ENCODE results near the gene DHRS4.
"Not testable (repeated sequence)": the region's sequence is repeated elsewhere in the genome, so short reads cannot be mapped to it uniquely, and the experiment has no call there.

DHRS4 gene

DNA sequence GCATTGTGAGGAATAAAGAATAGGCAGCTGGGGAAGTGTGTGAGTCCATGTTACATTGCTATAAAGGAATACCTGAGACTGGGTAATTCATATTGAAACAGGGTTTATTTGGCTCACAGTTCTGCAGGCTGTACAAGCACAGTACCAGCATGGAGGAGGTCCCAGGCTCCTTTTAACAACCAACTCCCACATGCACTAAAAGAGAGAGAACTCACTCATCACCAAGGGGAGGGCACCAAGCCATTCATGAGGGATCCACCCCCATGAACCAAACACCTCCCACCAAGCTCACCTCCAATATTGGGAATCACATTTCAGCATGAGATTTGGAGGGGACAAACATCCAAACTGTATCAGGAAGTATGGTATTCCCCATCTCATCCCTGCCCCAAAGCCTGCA is 11.9 kb upstream of the DHRS4 start:
- no peak for DNase-seq

DNA sequence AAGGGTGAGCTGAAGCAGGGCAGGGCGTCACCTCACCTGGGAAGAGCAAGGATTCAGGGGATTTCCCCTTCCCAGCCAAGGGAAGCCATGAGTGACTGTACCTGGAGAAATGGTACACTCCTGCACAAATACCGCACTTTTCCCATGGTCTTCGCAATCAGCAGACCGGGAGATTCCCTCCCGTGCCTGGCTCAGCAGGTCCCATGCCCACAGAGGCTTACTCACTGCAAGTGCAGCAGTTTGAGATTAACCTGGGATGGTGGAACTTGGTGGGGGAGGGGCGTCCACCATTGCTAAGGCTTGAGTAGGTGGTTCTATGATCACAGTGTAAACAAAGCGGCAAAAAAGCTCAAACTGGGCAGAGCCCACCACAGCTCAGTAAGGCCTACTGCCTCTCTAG is 11.0 kb upstream of the DHRS4 start:
- DNase-seq, result no peak

DNA sequence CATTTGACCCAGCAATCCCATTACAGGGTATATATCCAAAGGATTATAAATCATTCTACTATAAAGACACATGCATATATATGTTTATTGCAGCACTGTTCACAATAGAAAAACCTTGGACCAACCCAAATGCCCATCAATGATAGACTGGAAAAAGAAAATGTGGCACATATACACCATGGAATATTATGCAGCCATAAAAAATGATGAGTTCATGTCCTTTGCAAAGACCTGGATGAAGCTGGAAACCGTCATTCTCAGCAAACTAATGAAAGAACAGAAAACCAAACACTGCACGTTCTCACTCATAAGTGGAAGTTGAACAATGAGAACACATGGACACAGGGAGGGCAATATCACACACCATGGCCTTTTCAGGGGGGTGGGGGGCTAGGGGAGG is 4.5 kb upstream of the DHRS4 start:
- DNase-seq, result not testable (repeated sequence)

DNA sequence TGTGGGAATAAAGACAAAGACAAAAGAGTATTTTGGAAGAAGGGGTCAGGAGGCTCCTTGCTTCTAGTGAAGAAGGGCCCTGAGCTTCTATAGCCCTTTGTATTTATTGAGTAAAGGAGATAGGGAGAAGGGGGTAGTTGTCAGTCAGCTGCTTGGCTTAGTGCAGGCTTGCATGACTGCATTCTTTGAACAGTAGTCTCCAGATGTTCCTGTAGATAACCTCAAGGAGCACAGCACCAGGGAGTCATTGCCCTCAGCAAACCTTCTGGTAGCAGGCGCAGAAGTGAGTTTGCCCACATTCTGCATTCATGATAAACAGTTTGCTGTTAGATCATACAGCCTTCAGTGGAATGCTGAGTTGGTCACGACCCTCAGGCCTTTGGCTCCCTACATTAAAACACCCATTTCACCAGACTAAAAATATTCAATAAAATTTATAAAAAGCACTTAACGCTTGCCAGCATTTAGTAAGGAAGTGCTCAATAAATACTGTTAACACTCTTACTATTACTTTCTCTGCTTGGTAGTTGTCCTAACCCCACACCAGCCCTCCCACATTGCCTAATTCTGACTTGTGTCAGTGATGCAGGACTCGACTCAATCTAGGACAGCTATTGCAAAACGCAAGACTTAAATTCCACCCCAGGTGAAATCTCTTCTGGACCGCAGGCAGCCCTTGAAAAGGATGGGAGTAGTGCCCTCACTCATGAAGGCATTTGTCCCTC is 3.0 kb upstream of the DHRS4 start:
- DNase-seq, result no peak

DNA sequence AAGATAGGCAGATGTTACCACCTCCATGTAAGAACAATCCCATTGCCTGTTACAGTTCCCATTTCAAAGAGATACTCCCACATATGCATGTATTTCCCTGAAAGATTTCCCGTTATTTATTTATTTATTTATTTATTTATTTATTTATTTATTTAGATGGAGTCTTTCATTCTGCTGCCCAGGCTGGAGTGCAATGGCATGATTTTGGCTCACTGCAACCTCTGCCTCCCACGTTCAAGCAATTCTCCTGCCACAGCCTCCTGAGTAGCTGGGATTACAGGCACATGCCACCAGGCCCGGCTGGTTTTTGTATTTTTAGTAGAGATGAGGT is 2.5 kb upstream of the DHRS4 start:
- not testable (repeated sequence) for DNase-seq

DNA sequence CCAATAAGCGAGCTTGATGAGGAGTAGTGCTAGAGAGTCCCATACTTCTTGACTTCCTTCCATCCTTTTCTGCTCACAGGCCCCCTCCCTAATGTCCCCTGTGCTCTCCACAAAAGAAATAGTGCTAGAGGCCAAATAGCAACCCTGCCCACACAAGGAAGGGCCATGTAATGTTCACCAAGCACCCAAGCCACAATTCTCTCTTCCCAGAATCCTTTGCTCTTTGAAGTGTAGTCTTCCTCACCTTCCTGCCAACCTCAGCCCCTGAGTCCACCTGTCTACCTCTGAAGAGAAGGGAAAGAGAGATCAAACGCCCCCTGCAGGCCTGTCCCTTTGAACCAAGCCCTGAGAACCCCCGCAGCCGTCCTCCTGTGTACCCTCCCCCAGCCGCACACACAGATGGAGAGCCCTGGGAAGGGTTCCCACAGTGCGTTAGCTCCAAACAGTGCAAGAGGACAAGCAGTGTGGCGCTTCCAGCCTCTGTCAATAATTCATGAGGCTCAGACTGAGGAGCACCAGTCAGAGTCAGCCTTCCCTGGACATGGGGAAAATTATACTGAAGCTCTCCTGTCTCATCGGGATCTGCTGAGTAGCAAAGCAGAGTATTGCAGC is 1.9 kb upstream of the DHRS4 start:
- DNase-seq, result peak; percentile 54

DNA sequence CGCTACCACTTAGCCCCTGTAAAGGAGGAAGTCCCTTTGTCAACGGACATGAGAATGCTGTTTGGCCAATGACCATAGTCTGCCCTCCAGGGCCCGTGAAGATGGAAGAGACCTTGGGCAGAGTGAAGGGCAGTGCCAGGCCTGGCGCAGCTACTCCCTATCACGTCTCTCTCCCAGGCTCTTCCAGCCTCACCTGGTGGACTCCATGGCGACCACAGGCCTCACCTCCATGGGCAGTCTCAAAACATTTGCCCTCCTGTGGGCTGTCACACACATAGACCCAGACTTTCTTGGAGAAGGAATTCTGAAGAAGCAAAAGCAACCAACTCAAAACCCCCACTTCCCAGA is 480 bp upstream of the DHRS4 start:
- not testable (repeated sequence) for DNase-seq

DNA sequence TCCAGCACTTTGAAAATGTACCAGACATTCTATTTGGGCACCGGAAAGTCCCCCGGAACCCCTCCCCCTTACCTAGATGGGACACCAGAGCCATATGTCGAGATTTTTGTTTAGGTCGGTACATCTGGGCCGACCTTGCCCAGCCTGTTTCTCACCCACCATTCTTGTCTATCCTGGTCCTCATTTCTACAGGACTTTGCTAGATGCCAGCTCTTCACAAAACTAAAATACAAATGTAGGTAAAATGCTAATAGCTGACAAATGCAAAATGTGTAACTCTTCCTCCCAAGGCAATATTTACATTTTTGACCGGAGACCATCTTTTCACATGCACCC is 677 bp downstream of the DHRS4 start:
- not testable (repeated sequence) for DNase-seq

DNA sequence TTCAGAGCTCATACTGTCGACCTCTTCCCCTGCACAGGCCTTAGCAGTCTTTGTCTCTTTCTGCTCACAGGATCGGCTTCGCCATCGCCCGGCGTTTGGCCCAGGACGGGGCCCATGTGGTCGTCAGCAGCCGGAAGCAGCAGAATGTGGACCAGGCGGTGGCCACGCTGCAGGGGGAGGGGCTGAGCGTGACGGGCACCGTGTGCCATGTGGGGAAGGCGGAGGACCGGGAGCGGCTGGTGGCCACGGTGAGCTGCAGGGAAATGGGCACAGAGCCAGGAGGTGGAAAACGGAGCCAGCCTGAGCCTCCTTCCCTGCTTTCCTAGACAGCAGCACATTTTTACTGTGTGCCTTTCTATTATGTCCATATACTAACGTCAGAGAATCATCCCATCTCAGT is 1.4 kb downstream of the DHRS4 start:
- DNase-seq, result not testable (repeated sequence)

DNA sequence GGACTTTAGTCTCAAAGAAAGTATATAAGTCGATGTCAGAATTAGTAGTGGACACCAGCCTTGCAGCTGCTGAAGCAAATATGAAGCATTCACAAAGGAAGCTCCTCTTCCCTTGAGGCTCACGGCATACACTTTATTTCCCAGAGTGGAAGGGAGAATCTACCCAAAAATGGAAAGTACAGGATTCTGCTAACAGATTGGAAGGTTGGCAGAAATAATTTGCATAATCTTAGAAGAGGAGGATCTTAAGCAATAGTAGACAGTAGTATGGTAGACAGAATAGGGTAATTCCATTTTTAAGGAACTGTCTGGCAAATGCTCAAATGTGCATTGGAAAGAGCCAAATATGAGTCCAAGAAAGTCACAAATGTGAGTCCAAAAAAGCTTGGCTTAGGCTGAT is 2.2 kb downstream of the DHRS4 start:
- DNase-seq, result not testable (repeated sequence)

DNA sequence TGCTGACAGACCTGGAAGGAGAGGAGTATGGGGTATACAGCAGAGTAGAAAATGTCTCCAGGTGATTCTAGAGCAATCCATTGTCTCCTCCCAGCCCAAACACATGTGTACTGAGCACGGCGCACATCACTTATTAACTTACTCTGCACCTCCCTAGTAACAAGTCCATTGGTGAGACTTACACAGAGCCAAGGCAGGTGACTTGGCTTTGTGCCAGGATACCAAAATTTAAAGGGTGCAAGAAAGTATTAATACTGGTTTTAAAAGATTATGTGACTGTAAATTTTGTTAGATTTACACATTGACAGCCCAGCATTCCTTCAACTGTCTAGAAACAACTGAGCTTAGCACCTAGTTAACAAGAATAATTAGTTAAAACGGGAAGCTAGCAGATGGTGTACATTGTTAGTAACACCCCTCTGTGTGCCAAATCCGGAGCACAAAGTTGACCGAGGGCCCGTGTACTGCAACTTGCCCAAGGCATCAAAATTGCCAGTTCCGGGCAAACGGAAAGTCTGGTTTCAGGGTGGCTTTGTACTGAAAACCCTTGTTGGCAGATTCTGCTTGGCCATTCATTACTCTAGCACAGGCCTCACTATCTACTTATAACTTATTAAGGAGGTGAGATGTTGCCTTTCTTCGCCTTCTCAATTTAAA is 4.5 kb downstream of the DHRS4 start:
- not testable (repeated sequence) for DNase-seq

DNA sequence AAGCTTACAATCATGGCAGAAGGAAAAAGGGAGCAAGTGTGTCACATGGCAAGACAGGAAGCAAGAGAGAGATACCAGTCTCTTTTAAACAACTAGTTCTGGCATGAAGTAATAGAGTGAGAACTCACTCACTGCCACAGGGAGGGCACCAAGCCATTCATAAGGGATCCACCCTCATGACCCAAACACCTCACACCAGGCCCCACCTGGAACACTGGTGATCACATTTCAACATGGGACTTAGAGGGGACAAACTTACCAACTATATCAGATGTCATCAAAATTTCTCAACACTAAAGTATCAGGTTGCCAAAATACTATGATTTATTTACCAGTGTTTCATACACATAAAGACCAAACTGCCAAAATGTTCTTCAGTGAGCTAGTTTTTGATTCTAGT is 7.3 kb downstream of the DHRS4 start:
- not testable (repeated sequence) for DNase-seq

DNA sequence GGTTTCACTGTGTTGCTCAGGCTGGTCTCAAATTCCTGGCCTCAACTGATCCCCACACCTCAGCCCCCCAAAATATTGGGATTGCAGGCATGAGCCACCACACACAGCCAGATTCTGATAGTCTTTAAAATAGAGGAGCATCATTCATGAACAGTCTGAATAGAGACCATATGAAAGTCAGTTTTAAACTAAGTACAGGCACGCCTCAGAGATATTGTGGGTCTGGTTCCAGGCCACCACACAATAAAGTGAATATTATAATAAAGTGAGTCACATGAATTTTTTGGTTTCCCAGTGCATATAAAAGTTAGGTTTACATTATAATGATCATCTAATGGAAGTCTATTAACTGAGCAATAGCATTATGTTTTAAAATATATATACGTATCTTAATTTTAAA is 8.1 kb downstream of the DHRS4 start:
- DNase-seq, result not testable (repeated sequence)

DNA sequence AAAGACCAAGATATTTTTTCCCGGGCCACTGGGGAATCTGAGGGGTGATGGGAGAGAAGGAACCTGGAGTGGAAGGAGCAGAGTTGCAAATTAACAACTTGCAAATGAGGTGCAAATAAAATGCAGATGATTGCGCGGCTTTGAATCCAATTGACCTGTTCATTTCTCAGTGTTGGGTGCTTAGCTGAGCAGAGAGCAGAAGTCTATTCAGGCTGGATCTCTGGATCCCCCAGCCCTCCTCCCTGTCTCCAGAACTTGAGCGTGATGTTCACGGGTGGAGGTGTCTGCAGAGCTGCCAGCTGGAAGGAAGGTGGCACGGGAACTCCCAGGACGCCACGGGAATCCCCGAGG is 15.5 kb downstream of the DHRS4 start:
- DNase-seq, result not testable (repeated sequence)

DNA sequence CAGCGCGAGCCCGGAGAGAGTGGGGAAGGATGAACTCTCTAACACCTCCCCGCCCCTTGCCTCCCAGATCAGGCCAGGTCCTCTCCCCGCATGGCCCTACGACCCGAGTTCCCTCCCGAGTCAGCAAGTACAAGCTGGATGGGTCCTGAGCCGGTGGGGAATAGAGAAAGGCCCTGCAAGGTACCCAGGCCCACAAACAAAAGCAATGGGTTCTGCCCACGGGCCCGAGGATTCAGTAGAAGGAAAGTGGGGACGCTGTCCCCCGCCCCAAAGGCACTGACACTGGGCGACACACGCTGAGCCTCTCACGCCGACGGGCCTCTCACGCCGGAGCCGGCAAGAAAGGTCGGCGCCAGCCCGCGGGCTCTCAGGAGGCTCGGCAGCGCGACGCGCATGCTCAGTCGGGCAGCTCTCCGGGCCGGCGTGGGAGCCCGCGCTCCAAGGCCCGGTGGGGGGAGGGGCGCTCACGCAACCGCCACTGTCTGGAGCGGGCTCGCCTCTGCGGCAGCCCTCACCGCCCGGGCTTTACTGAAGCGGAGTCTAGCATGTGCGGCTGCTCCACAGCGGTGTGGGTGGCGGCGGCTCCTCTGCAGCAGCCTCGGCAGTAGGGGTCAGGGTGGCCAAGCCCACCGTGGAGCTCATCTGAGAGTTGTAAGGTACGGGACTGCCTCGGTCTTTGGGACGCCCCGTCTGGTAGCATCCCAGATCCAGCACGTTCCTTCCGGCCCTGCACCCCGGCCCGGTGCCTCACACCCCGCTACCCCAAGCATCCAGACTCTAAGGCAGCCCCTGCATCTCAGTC is 16.1 kb downstream of the DHRS4 start:
- peak; percentile 83 for DNase-seq

DNA sequence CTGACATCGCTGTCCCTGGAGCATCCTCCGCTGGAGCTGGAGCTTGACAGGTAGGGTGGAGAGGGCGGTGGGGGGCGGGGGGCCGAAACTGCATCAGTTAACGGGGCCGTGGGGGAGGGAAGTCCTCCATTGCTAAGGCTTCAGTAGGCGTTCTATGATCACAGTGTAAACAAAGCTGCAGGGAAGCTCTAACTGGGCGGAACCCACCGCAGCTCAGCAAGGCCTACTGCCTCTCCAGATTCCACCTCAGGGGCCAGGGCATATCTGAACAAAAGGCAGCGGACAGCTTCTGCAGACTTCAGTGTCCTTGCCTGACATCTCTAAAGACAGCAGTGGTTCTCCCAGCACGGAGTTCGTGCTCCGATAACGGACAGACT is 16.7 kb downstream of the DHRS4 start:
- not testable (repeated sequence) for DNase-seq

DNA sequence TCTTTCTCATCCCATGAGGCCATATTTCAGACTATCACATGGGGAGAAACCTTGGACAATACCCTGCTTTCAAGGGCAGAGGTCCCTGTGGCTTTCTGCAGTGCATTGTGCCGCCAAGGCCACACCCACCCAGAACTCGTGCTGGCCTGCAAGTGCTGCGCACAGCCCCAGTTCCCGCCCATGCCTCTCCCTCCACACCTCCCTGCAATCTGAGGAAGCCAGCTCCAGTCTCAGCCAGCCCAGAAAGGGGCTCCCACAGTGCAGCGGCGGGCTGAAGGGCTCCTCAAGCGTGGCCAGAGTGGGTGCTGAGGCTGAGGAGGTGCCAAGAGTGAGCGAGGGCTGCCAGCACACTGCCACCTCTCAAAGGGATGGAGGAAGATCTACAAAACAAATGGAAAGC is 19.6 kb downstream of the DHRS4 start:
- not testable (repeated sequence) for DNase-seq

DNA sequence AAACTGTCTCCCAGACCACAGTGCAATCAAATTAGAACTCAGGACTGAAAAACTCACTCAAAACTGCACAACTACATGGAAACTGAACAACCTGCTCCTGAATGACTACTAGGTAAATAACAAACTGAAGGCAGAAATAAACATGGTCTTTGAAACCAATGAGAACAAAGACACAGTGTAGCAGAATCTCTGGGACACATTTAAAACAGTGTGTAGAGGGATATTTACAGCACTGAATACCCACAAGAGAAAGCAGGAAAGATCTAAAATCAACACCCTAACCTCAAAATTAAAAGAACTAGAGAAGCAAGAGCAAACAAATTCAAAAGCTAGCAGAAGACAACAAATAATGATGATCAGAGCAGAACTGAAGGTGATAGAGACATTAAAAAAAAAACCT is 20.5 kb downstream of the DHRS4 start:
- DNase-seq, result not testable (repeated sequence)

DNA sequence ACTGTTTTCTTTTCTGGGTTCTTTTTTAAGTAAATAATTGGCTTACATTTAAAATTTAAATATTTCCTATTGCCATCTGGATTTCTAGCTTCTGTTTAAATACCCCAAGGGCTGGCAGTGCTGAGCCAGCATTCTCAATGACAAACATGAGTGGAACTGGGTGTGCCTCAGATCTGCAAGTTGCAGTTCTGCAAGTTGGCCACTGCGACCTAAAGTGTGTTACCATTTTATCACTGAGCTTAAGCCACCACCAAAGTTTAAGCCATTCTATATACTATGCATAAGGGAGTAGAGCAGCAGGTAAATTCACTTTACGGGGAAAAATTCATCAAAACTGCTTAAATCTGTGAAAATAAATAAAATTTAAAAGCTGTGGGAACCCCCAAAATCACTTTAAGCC is 23.6 kb downstream of the DHRS4 start:
- DNase-seq, result not testable (repeated sequence)

DNA sequence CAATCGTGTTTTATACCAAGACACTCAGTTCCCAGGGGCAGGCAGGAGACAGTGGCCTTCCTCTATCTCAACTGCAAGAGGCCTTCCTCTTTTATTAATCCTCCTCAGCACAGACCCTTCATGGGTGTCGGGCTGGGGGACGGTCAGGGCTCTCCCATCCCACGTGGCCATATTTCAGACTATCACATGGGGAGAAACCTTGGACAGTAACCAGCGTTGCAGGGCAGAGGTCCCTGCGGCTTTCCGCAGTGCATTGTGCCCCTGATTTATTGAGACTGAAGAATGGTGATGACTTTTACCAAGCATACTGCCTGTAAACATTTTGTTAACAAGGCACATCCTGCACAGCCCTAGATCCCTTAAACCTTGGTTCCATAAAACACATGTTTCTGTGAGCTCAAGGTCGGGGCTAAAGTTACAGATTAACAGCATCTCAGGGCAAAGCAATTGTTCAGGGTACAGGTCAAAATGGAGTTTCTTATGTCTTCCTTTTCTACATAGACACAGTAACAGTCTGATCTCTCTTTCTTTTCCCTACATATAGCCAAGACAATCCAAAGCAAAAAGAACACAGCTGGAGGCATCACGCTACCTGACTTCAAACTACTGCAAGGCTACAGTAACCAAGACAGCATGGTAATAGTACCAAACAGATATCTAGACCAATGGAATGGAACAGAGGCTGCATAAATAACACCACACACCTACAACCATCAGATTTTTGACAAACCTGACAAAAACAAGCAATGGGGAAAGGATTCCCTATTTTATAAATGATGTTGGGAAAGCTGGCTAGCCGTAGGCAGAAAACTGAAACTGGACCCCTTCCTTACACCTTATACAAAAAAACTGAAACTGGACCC is 28.6 kb downstream of the DHRS4 start:
- not testable (repeated sequence) for DNase-seq

DNA sequence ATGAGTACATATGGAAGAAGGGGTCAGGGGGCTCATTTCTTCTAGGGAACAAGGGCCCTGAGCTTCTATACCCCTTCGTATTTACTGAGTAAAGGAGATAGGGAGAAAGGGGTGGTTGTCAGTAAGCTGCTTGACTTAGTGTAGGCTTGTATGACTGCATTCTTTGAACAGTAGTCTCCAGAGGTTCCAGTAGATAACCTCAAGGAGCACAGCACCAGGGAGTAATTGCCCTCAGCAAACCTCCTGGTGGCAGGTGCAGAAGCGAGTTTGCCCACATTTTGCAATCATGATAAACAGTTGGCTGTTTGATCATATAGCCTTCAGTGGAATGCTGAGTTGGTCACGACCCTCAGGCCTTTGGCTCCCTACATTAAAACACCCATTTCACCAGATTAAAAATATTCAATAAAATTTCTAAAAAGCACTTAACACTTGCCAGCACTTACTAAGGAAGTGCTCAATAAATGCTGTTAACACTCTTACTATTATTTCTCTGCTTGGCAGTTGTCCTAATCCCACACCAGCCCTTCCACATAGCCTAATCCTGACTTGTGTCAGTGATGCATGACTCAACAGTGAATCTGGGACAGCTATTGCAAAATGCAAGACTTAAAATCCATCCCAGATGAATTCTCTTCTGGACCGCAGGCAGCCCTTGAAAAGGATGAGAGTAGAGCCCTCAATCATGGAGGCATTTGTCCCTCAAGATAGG is 31.5 kb downstream of the DHRS4 start:
- DNase-seq, result no peak

DNA sequence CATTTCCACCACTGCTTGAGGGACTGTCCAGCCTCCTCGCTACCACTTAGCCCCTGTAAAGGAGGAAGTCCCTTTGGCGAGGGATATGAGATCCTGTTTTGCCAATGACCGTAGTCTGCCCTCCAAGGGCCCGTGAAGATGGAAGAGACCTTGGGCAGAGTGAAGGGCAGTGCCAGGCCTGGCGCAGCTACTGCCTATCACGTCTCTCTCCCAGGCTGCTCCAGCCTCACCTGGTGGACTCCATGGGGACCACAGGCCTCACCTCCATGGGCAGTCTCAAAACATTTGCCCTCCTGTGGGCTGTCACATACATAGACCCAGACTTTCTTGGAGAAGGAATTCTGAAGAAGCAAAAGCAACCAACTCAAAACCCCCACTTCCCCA is 34.6 kb downstream of the DHRS4 start:
- peak; percentile 31 for DNase-seq
